GM12878 (cell line): ENCODE measurements around the gene PTPRM.

Experiments used
- DPF2 ChIP-seq: fragments of 450-650 bp; IDR thresholded peaks from 2 replicates; pipeline ENCODE4 v1.6.1; 2017; ENCODE audit warnings: mild to moderate bottlenecking
- EZH2 ChIP-seq: IDR thresholded peaks from 2 replicates; pipeline ENCODE4 v1.6.1; 2012; ENCODE audit warnings: low read depth, mild to moderate bottlenecking, control low read depth, inconsistent platforms, low read length, borderline replicate concordance; ENCODE audit not compliant: control insufficient read depth
- MYB ChIP-seq: fragments of 150-350 bp; IDR thresholded peaks from 2 replicates; pipeline ENCODE4 v1.6.1; 2014; ENCODE audit warnings: mild to moderate bottlenecking, low read depth, low read length, borderline replicate concordance
- NR2C2 ChIP-seq: IDR thresholded peaks from 2 replicates; pipeline ENCODE4 v1.6.1; 2011; ENCODE audit warnings: borderline replicate concordance, low read depth; ENCODE audit not compliant: control insufficient read depth, insufficient read length
- STAT3 ChIP-seq: IDR thresholded peaks from 2 replicates; pipeline ENCODE4 v1.6.1; 2011; ENCODE audit warnings: low read depth, low read length, improper control_type of control experiment
- TCF3 ChIP-seq: IDR thresholded peaks from 2 replicates; pipeline ENCODE4 v1.6.1; 2012; ENCODE audit warnings: low read depth, mild to moderate bottlenecking, low read length, borderline replicate concordance; ENCODE audit not compliant: insufficient read depth
- ZZZ3 ChIP-seq: IDR thresholded peaks from 2 replicates; pipeline ENCODE4 v1.6.1; 2011; ENCODE audit warnings: low read depth; ENCODE audit not compliant: control insufficient read depth, insufficient read length
- TF ChIP-seq, protein P1 (sequence below), 3 experiments: IDR thresholded peaks in 2 of 3; conservative IDR thresholded peaks in 1 of 3; 2 replicates each; pipeline ENCODE4 v1.5.1; 2011; ENCODE audit warnings: low read depth in 3 of 3, low read length in 3 of 3, mild to moderate bottlenecking in 3 of 3, control low read depth in 2 of 3, moderate library complexity in 2 of 3, inconsistent platforms in 1 of 3, mixed read lengths in 1 of 3; ENCODE audit not compliant: control insufficient read depth in 2 of 3, insufficient read depth in 1 of 3; ENCODE audit errors: extremely low read depth in 1 of 3
- TF ChIP-seq, protein P2 (sequence below): fragments of 450-650 bp; IDR thresholded peaks from 2 replicates; pipeline ENCODE4 v1.6.1; 2014; ENCODE audit warnings: mild to moderate bottlenecking
- TF ChIP-seq, protein P3 (sequence below): IDR thresholded peaks from 2 replicates; pipeline ENCODE4 v1.6.1; 2011; ENCODE audit warnings: low read depth, mild to moderate bottlenecking, low read length, moderate library complexity, borderline replicate concordance; ENCODE audit errors: extremely low read depth
- TF ChIP-seq, protein P4 (sequence below): IDR thresholded peaks from 2 replicates; pipeline ENCODE4 v1.6.1; 2012; ENCODE audit warnings: low read depth, low read length, improper control_type of control experiment

DNA sequence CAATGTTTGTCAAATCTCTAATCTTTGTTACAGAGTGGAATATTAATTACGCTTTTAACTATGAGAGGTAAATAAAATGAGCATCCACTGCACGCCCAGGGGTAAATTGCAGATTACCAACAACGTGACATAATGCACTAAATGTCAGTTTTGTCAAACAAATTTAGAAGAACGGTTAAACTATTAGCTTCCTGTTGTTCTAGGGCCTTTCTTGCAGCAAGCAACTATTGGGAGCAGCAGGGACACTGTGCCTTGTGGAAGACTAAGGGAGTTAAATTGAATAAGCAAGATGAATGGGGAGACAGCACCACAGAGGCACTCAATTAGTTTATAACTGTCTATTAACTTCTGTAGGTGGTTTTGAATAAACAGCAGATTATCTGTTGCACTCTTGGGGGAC lies 651.1 kb downstream of the PTPRM start:
- TF ChIP-seq, protein P1, sequence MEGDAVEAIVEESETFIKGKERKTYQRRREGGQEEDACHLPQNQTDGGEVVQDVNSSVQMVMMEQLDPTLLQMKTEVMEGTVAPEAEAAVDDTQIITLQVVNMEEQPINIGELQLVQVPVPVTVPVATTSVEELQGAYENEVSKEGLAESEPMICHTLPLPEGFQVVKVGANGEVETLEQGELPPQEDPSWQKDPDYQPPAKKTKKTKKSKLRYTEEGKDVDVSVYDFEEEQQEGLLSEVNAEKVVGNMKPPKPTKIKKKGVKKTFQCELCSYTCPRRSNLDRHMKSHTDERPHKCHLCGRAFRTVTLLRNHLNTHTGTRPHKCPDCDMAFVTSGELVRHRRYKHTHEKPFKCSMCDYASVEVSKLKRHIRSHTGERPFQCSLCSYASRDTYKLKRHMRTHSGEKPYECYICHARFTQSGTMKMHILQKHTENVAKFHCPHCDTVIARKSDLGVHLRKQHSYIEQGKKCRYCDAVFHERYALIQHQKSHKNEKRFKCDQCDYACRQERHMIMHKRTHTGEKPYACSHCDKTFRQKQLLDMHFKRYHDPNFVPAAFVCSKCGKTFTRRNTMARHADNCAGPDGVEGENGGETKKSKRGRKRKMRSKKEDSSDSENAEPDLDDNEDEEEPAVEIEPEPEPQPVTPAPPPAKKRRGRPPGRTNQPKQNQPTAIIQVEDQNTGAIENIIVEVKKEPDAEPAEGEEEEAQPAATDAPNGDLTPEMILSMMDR (IDR thresholded peaks at IDR 0.05 in 2 of 3, conservative IDR thresholded peaks at IDR 0.05 in 1 of 3; ENCODE audit: control insufficient read depth in 2 of 3, extremely low read depth in 1 of 3, insufficient read depth in 1 of 3, low read depth in 3 of 3, low read length in 3 of 3): no peak
- TF ChIP-seq MYB (no peak), NR2C2 (no peak), ZZZ3 (no peak), TCF3 (no peak), EZH2 (no peak), DPF2 (no peak), STAT3 (no peak)
- TF ChIP-seq, protein P2, sequence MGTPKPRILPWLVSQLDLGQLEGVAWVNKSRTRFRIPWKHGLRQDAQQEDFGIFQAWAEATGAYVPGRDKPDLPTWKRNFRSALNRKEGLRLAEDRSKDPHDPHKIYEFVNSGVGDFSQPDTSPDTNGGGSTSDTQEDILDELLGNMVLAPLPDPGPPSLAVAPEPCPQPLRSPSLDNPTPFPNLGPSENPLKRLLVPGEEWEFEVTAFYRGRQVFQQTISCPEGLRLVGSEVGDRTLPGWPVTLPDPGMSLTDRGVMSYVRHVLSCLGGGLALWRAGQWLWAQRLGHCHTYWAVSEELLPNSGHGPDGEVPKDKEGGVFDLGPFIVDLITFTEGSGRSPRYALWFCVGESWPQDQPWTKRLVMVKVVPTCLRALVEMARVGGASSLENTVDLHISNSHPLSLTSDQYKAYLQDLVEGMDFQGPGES: no peak
- TF ChIP-seq, protein P3, sequence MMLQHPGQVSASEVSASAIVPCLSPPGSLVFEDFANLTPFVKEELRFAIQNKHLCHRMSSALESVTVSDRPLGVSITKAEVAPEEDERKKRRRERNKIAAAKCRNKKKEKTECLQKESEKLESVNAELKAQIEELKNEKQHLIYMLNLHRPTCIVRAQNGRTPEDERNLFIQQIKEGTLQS: no peak
- TF ChIP-seq, protein P4, sequence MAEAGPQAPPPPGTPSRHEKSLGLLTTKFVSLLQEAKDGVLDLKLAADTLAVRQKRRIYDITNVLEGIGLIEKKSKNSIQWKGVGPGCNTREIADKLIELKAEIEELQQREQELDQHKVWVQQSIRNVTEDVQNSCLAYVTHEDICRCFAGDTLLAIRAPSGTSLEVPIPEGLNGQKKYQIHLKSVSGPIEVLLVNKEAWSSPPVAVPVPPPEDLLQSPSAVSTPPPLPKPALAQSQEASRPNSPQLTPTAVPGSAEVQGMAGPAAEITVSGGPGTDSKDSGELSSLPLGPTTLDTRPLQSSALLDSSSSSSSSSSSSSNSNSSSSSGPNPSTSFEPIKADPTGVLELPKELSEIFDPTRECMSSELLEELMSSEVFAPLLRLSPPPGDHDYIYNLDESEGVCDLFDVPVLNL: no peak
